SIG-M5 (cell line): Measurements from ENCODE around the gene RAB32.
"Not testable (repeated sequence)": the region's sequence is repeated elsewhere in the genome, so short reads cannot be mapped to it uniquely, and the experiment has no call there.

Source experiments
- DNase-seq: peaks from one replicate; lab custom pipeline; 2025; lab: John Stamatoyannopoulos, UW

Gene RAB32

GRCh38 chr6:146543211-146543939 is at the start of gene RAB32:
Gene RAB32, plus strand, starts transcription at chr6:146543833. Its CDS starts 39 bp downstream, at chr6:146543872.
- DNase-seq: no peak

GRCh38 chr6:146498309-146498708 is 45.3 kb upstream of the RAB32 start:
- DNase-seq: no peak

GRCh38 chr6:146503096-146503495 is 40.5 kb upstream of the RAB32 start:
- DNase-seq: no peak

GRCh38 chr6:146515212-146515611 is 28.4 kb upstream of the RAB32 start:
- no peak for DNase-seq

- DNase-seq: no peak
These were observed 17.4 kb upstream of the RAB32 start for GRCh38 chr6:146526192-146526591.

- DNase-seq: no peak
These were observed 10.9 kb upstream of the RAB32 start for GRCh38 chr6:146532702-146533101.

GRCh38 chr6:146542881-146543210 is 787 bp upstream of the RAB32 start:
- no peak for DNase-seq

- DNase-seq: no peak
These were observed 445 bp downstream of the RAB32 start for GRCh38 chr6:146543940-146544615.

GRCh38 chr6:146544616-146545182 is 1.1 kb downstream of the RAB32 start:
- no peak for DNase-seq

- DNase-seq: no peak
These were observed 1.9 kb downstream of the RAB32 start for GRCh38 chr6:146545581-146545980.

- no peak for DNase-seq
These were observed 2.9 kb downstream of the RAB32 start for GRCh38 chr6:146546443-146547043.

- DNase-seq: no peak
These were observed 4.3 kb downstream of the RAB32 start for GRCh38 chr6:146547889-146548288.

GRCh38 chr6:146548898-146549374 is 5.3 kb downstream of the RAB32 start:
- no peak for DNase-seq

GRCh38 chr6:146550911-146551310 is 7.3 kb downstream of the RAB32 start:
- no peak for DNase-seq

- no peak for DNase-seq
These were observed 7.9 kb downstream of the RAB32 start for GRCh38 chr6:146551545-146551944.

GRCh38 chr6:146553377-146554135 is 9.9 kb downstream of the RAB32 start:
- no peak for DNase-seq

- no peak for DNase-seq
These were observed 17.0 kb downstream of the RAB32 start for GRCh38 chr6:146560607-146561006.

- DNase-seq: not testable (repeated sequence)
These were observed 23.0 kb downstream of the RAB32 start for GRCh38 chr6:146566661-146567060.

GRCh38 chr6:146568619-146569018 is 25.0 kb downstream of the RAB32 start:
- not testable (repeated sequence) for DNase-seq

GRCh38 chr6:146574211-146574610 is 30.6 kb downstream of the RAB32 start:
- DNase-seq: no peak

- no peak for DNase-seq
These were observed 34.4 kb downstream of the RAB32 start for GRCh38 chr6:146578054-146578453.

GRCh38 chr6:146581968-146582367 is 38.3 kb downstream of the RAB32 start:
- no peak for DNase-seq
